ENCODE results near the gene SNX25.

DNA sequence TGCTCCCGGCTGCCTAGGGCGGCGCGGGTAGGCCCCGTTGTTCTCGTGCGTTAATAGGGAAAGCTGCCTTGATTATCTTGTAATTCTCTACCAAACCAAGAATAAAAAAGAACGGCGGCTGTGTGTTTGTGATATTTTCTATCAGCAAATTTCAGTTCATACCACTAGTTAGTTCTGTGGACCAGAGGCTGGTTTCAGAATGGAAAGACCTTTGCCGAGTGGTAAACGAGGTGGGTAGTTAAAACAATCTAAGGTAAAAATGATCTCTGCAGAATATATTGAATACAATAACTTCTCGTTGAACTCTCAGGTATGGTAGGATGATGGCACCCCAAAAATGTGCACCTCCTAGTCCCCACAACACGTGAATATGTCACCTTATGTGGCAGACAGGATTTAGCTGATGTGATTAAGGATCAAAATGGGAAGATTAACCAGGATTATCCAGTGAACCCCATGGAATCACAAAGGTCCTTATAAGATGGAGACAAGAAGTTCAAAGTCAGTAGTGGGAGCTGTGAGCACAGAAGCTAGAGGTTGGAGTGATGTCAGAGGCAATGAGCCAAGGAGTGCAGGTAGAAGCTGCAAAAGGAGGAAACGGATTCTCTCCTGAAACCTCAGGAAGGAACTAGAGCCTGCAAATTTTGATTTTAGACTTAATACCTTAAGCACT lies 5.0 kb upstream of the SNX25 start:
- TF ChIP-seq, protein P1, sequence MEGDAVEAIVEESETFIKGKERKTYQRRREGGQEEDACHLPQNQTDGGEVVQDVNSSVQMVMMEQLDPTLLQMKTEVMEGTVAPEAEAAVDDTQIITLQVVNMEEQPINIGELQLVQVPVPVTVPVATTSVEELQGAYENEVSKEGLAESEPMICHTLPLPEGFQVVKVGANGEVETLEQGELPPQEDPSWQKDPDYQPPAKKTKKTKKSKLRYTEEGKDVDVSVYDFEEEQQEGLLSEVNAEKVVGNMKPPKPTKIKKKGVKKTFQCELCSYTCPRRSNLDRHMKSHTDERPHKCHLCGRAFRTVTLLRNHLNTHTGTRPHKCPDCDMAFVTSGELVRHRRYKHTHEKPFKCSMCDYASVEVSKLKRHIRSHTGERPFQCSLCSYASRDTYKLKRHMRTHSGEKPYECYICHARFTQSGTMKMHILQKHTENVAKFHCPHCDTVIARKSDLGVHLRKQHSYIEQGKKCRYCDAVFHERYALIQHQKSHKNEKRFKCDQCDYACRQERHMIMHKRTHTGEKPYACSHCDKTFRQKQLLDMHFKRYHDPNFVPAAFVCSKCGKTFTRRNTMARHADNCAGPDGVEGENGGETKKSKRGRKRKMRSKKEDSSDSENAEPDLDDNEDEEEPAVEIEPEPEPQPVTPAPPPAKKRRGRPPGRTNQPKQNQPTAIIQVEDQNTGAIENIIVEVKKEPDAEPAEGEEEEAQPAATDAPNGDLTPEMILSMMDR (IDR thresholded peaks at IDR 0.05; ENCODE audit: poor library complexity, severe bottlenecking), result no peak
- TF ChIP-seq RAD21 (conservative IDR thresholded peaks at IDR 0.05) (no peak), EP300 (conservative IDR thresholded peaks at IDR 0.05; ENCODE audit: poor library complexity, severe bottlenecking) (no peak), MXI1 (conservative IDR thresholded peaks at IDR 0.05; ENCODE audit: poor library complexity, severe bottlenecking) (no peak), POLR2AphosphoS5 (IDR thresholded peaks at IDR 0.05) (no peak)

All from neural cell (in vitro differentiated cells).